Measurements from ENCODE around the gene CWH43.
A peak's percentile ranks its signal among the peaks of the same experiment; 100 is the strongest.
"Not testable (repeated sequence)": the region's sequence is repeated elsewhere in the genome, so short reads cannot be mapped to it uniquely, and the experiment has no call there.

CWH43 gene

GRCh38 chr4:48985976-48986653, at the start of gene CWH43:
TSS of gene CWH43 (plus strand) at chr4:48986275. CDS start at chr4:48986430, 155 bp downstream.
- FAIRE-seq: no peak

GRCh38 chr4:48937033-48937432, 49.0 kb upstream of the CWH43 start:
- FAIRE-seq: no peak

- FAIRE-seq: no peak
Observed at GRCh38 chr4:48938831-48939230, 47.2 kb upstream of the CWH43 start.

- FAIRE-seq: no peak
Observed at GRCh38 chr4:48939785-48940184, 46.3 kb upstream of the CWH43 start.

- no peak for FAIRE-seq
Observed at GRCh38 chr4:48943387-48943786, 42.7 kb upstream of the CWH43 start.

- no peak for FAIRE-seq
Observed at GRCh38 chr4:48944252-48944651, 41.8 kb upstream of the CWH43 start.

GRCh38 chr4:48944756-48945241, 41.3 kb upstream of the CWH43 start:
- FAIRE-seq: no peak

- FAIRE-seq: no peak
Observed at GRCh38 chr4:48945981-48946380, 40.1 kb upstream of the CWH43 start.

- FAIRE-seq: no peak
Observed at GRCh38 chr4:48947731-48948130, 38.3 kb upstream of the CWH43 start.

- no peak for FAIRE-seq
Observed at GRCh38 chr4:48949086-48949485, 37.0 kb upstream of the CWH43 start.

- no peak for FAIRE-seq
Observed at GRCh38 chr4:48949518-48950219, 36.4 kb upstream of the CWH43 start.

GRCh38 chr4:48954314-48954713, 31.8 kb upstream of the CWH43 start:
- no peak for FAIRE-seq

- FAIRE-seq: not testable (repeated sequence)
Observed at GRCh38 chr4:48957366-48957765, 28.7 kb upstream of the CWH43 start.

- no peak for FAIRE-seq
Observed at GRCh38 chr4:48958582-48958981, 27.5 kb upstream of the CWH43 start.

- no peak for FAIRE-seq
Observed at GRCh38 chr4:48960988-48961635, 25.0 kb upstream of the CWH43 start.

- FAIRE-seq: no peak
Observed at GRCh38 chr4:48962636-48963035, 23.4 kb upstream of the CWH43 start.

GRCh38 chr4:48963042-48963679, 22.9 kb upstream of the CWH43 start:
- FAIRE-seq: peak; percentile 96

- no peak for FAIRE-seq
Observed at GRCh38 chr4:48967101-48967500, 19.0 kb upstream of the CWH43 start.

- no peak for FAIRE-seq
Observed at GRCh38 chr4:48967631-48968030, 18.4 kb upstream of the CWH43 start.

- no peak for FAIRE-seq
Observed at GRCh38 chr4:48968814-48969213, 17.3 kb upstream of the CWH43 start.

- no peak for FAIRE-seq
Observed at GRCh38 chr4:48970471-48970921, 15.6 kb upstream of the CWH43 start.

- no peak for FAIRE-seq
Observed at GRCh38 chr4:48974979-48975640, 11.0 kb upstream of the CWH43 start.

GRCh38 chr4:48976041-48976440, 10.0 kb upstream of the CWH43 start:
- no peak for FAIRE-seq
